ENCODE measurements around the gene CPLANE2.

CPLANE2 gene

DNA sequence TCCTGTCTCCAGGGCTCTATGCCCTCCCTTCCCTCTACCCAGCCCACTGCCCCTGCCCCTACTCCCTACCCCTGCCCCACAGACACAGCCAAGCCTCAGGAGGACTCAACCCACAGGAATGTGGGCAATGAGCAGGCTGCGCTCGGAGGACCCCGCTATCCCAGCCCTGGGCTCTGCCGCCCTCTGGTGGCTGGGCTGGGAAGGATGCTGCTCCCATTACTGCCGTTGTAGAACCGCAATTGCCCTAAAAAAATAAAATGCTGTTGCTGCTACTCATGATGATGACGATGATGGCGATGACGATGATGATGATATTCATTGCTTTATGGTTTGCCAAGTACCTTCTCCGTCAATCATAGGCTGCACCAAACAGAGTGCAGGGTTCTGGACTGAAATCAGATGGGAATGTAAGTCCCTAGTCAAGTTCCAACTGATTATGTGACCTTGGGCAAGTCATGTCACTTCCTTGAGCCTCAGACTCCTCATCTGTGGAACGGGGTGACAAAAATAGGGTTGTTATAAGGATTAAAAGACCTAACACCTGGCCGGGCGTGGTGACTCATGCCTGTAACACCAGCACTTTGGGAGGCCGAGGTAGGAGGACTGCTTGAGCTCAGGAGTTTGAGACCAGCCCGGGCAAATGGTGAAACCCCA is 49.1 kb downstream of the CPLANE2 start:
- ATAC-seq: peak; percentile 63 to 85

DNA sequence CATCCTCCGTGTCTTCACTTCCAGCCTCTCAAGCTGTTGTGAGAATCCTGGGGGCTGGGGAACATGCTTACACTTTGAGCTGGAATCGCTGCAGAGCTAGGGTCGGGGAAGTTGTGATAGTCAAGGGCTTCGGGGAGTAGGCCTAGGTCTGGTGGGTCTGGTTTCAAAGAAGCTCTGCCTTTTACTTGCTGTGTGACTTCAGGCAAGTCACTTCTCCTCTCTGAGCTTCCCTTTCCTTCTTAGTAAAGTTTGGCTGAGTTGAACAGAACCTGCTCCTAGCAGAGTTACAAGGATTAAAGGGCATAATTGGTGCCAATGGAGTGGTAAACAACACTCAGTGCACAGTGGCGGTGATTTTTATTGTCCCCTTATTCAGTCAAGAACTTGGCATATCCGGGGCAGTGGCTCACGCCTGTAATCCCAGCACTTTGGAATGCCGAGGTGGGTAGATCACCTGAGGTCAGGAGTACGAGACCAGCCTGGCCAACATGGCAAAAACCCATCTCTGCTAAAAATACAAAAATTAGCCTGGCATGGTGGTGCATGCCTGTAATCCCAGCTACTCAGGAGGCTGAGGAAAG is 50.2 kb downstream of the CPLANE2 start:
- ATAC-seq: no peak

DNA sequence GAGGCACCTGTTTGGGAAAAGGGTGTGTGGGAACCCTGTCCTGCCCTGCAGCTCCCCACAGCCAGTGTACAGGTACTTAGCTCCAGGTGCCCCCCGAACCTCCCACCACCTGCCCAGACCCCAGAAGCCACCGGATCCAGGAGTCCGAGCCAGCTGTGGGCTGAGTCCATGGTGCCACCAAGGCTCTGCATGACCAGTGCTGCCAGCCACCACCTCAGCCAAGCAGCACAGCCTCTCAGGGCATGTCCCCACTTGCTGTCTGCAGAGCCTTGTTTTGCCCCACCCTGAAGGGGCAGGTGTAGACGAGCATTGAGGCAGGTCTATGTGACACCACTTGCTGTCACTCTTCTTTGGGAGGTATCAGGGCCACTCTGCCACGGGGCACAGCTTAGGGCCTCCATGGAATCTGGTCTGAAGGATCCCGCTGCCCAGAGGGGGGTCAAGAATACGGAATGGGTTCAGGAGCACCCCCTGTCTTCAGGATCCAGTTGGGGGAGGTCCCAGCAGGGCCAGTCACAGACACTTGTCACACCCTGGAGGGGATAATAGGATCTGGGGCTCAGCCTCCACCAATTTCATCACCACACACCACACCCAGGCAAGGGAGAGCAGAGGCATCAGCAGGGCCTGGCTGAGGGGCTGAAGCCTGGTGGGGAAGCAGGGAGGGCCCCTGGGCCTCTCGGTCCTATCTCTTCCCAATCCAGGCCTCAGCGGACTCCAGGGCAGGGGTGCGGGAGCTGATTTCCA is 52.3 kb downstream of the CPLANE2 start:
- no peak for ATAC-seq

DNA sequence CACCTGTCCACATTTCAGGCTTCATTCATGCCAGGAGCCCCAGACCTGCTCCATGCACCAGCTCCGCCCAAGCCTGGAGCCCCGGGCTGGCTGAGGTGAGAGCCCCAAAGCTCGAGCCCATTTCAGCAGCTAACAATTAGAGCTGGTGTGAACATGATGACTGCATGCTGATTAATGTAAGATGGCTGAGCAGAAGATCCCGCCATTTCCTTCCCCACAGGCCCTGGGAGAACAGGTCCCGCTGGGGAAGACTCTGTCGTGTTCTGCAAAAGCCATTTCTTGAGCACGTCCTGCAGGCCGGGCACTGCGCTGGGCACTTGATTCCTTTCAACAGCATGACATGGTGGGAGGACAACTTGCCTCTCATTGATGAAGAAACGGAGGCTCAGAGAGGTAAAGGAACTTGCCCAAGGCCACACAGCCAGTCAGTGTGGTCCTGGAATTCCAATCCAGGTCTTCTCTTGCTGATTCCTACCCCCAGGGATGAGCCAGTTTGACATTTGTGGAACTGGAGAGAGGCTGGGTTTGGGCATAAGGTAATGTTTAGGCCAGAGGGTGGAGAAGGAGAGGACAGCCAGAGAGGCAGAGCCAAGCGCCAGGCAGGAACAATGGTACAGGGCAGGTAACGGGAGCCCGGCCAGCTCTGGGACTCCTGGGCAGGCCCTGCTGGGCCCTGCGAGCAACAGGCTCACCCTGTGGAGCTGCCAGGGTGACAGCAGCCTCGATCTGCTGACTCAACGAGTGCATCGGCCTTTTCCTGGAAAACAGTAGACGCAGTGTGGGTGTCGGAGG is 53.0 kb downstream of the CPLANE2 start:
- no peak for ATAC-seq

DNA sequence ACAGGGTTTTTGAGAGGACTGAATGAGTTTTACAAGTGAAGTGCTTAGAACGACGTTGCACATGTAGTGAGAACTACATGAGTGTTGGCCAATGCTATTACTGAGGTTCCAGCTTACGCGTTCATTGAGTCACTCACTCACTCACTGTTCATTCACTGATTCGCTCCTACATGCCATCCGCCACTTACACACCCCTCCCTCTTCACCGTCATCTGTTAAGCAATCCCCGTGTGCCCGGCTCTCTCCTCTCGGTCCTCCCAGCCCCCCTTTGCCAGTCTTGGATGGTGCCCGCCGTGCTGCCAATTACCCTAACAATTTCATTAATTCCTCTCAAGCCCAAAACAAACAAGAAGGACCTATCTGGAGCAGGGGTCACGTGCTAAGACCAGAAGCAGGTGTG is 53.8 kb downstream of the CPLANE2 start:
- ATAC-seq: no peak

DNA sequence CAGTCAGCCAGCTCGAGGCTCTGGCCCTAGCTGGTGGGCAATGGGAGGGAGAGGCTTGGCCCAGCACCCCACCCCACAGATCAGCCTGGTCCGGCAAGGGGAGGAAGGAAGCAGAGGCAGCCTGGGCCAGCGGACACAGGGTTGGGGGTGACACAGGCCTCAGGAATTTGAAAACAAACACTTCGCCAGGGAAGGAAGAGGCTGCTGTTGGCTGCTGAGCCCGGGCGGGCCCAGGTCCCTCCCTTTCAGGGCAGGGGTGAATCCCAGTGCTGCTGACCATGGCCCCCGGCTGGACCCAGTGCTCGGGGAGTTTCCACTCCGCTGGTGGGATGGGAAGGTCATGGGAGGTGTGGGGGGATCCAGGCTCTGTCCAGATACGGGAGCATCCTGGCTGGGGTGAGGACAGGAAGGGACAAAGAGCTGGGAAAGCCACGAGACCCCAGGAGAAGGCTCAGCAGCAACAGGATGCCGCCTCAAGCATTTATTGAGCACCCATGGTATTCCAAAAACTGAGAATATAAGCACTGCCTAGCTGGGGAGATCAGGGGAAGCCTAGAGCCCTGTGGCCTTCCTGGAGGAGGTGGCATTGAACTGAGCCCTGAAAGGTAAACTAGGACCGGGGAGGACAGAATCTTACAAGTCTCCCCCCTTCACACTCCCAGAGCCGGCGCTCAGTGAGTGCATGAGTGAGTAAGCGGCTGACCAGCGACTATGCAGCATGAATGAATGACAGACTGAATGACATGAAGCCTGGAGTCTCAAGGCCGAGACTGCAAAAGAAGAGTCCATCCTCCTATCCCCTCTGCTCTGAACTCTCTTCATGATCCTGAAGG is 54.9 kb downstream of the CPLANE2 start:
- ATAC-seq: no peak
